H1 (cell line): ENCODE data around the gene PTCD3. TPM values are rescaled to one million over a fixed set of nuclear protein-coding genes. Genes with fewer than 3 reads are reported as not detected.

ENCODE experiments used
- CTCF ChIA-PET: fragments of 300-600 bp; sonication (Branson Sonifier 250); formaldehyde crosslinking; loops from one replicate; lab custom pipeline; 2021; ENCODE audit not compliant: partially characterized antibody; lab: Charles Lee
- POLR2A ChIA-PET: fragments of 300-600 bp; sonication (Branson Sonifier 250); formaldehyde crosslinking; loops from one replicate; lab custom pipeline; 2021; ENCODE audit warnings: inconsistent platforms; ENCODE audit not compliant: partially characterized antibody; lab: Charles Lee
- DNase-seq, 2 experiments: peaks; one replicate each; pipeline versions ENCODE4 v3.0.0 to v3.0.0-alpha.2; 2010 to 2022; ENCODE audit warnings: low spot score in 2 of 2, low read depth in 1 of 2, mixed read lengths in 1 of 2
- FAIRE-seq: peaks from 2 replicates; lab custom pipeline; 2011; peaks lifted over from hg19 to GRCh38; lab: Jason Lieb, UNC
- H2AFZ ChIP-seq: 2 replicates; pipeline ENCODE4 v1.8.1; 2012; ENCODE audit warnings: low read length, inconsistent platforms
- H2AK5ac ChIP-seq: 2 replicates; pipeline ENCODE4 v1.6.1; 2013; ENCODE audit warnings: low read depth, low read length
- H2BK120ac ChIP-seq: replicated peaks from 2 replicates; pipeline ENCODE3; 2013; ENCODE audit warnings: low read depth, low read length, inconsistent platforms
- H2BK12ac ChIP-seq: 2 replicates; pipeline ENCODE4 v1.6.1; 2013; ENCODE audit warnings: low read depth, low read length
- H2BK15ac ChIP-seq: 2 replicates; pipeline ENCODE4 v1.6.1; 2013; ENCODE audit warnings: low read length
- H2BK20ac ChIP-seq: 2 replicates; pipeline ENCODE4 v1.6.1; 2013; ENCODE audit warnings: low read length
- H2BK5ac ChIP-seq: 2 replicates; pipeline ENCODE4 v1.6.1; 2013; ENCODE audit warnings: low read depth, low read length
- H3K14ac ChIP-seq: 2 replicates; pipeline ENCODE4 v1.6.1; 2013; ENCODE audit warnings: inconsistent platforms; ENCODE audit not compliant: insufficient read length
- H3K18ac ChIP-seq: 2 replicates; pipeline ENCODE4 v1.6.1; 2013; ENCODE audit warnings: low read length; ENCODE audit errors: extremely low read depth
- H3K23ac ChIP-seq: 2 replicates; pipeline ENCODE4 v1.6.1; 2013; ENCODE audit warnings: inconsistent platforms; ENCODE audit not compliant: insufficient read length
- H3K23me2 ChIP-seq: 2 replicates; pipeline ENCODE4 v1.6.1; 2013; ENCODE audit warnings: low read depth, low read length
- H3K27ac ChIP-seq: 2 replicates; pipeline ENCODE4 v1.6.1; 2011; ENCODE audit warnings: low read depth, low read length, inconsistent platforms
- H3K27me3 ChIP-seq, 4 experiments: replicated peaks in 1 of 4; 1 replicate in 1 of 4; 2 replicates in 3 of 4; pipeline versions ENCODE4 v1.6.1 to v1.8.1; 2011 to 2013; ENCODE audit warnings: low read length in 3 of 4, mild to moderate bottlenecking in 3 of 4, inconsistent platforms in 2 of 4, mixed read lengths in 2 of 4, moderate library complexity in 1 of 4; ENCODE audit not compliant: control insufficient read depth in 3 of 4, insufficient read depth in 3 of 4; ENCODE audit errors: extremely low read depth in 1 of 4
- H3K36me3 ChIP-seq, 4 experiments: 2 replicates each; pipeline versions ENCODE4 v1.6.1 to v1.8.1; 2011 to 2013; ENCODE audit warnings: mild to moderate bottlenecking in 4 of 4, low read length in 3 of 4, moderate library complexity in 2 of 4, control low read depth in 1 of 4, inconsistent platforms in 1 of 4; ENCODE audit not compliant: insufficient read depth in 4 of 4, control insufficient read depth in 2 of 4
- H3K4ac ChIP-seq: replicated peaks from 2 replicates; pipeline ENCODE3; 2013; ENCODE audit warnings: low read length, low read depth, mixed read lengths, inconsistent platforms; ENCODE audit not compliant: insufficient read length
- H3K4me1 ChIP-seq, 4 experiments: replicated peaks in 1 of 4; 1 replicate in 1 of 4; 2 replicates in 3 of 4; pipeline versions ENCODE4 v1.6.1 to v1.8.1; 2011 to 2013; ENCODE audit warnings: low read length in 3 of 4, inconsistent platforms in 2 of 4, mixed read lengths in 1 of 4; ENCODE audit not compliant: insufficient read depth in 4 of 4, control insufficient read depth in 3 of 4
- H3K4me2 ChIP-seq, 2 experiments: 2 replicates each; pipeline versions ENCODE4 v1.6.1 to v1.8.1; 2011 to 2013; ENCODE audit warnings: low read depth in 2 of 2, low read length in 2 of 2, control low read depth in 1 of 2, inconsistent platforms in 1 of 2, mild to moderate bottlenecking in 1 of 2; ENCODE audit not compliant: insufficient read depth in 1 of 2
- H3K4me3 ChIP-seq, 4 experiments: fragments of 200-600, 300-600 bp in 1 of 4; sonication (generic), shearing (Covaris generic), sonication (Bioruptor Twin) in 1 of 4; 2 replicates each; pipeline versions ENCODE4 v1.5.1 to v1.8.1; 2011 to 2016; ENCODE audit warnings: low read length in 4 of 4, low read depth in 3 of 4, control low read depth in 2 of 4, inconsistent platforms in 2 of 4, mild to moderate bottlenecking in 2 of 4, mixed read lengths in 1 of 4, moderate library complexity in 1 of 4; ENCODE audit not compliant: insufficient read depth in 2 of 4; ENCODE audit errors: extremely low read depth in 1 of 4
- H3K56ac ChIP-seq: replicated peaks from 2 replicates; pipeline ENCODE3; 2013; ENCODE audit warnings: low read depth, mild to moderate bottlenecking, mixed read lengths, low read length, inconsistent platforms; ENCODE audit not compliant: insufficient read length
- H3K79me1 ChIP-seq: 2 replicates; pipeline ENCODE4 v1.6.1; 2013; ENCODE audit warnings: low read depth, low read length, control low read depth
- H3K79me2 ChIP-seq, 2 experiments: 2 replicates each; pipeline versions ENCODE4 v1.6.1 to v1.8.1; 2012 to 2013; ENCODE audit warnings: low read length in 2 of 2, mild to moderate bottlenecking in 2 of 2, inconsistent platforms in 1 of 2; ENCODE audit not compliant: insufficient read depth in 2 of 2, control insufficient read depth in 1 of 2
- H3K9ac ChIP-seq, 4 experiments: replicated peaks in 1 of 4; 1 replicate in 1 of 4; 2 replicates in 3 of 4; pipeline versions ENCODE4 v1.6.1 to v1.8.1; 2011 to 2013; ENCODE audit warnings: low read depth in 3 of 4, low read length in 3 of 4, control low read depth in 2 of 4, mild to moderate bottlenecking in 2 of 4, moderate library complexity in 2 of 4, inconsistent platforms in 1 of 4; ENCODE audit errors: extremely low read depth in 1 of 4
- H3K9me3 ChIP-seq, 2 experiments: 2 replicates each; pipeline versions ENCODE4 v1.6.1 to v1.8.1; 2012 to 2013; ENCODE audit warnings: mild to moderate bottlenecking in 2 of 2, moderate library complexity in 2 of 2, control low read depth in 1 of 2, inconsistent platforms in 1 of 2, low read depth in 1 of 2, low read length in 1 of 2, mixed read lengths in 1 of 2; ENCODE audit not compliant: insufficient read depth in 2 of 2
- H4K20me1 ChIP-seq, 2 experiments: replicated peaks in 1 of 2; 2 replicates each; pipeline versions ENCODE3 to v1.8.1; 2011 to 2013; ENCODE audit warnings: inconsistent platforms in 2 of 2, low read length in 2 of 2, mild to moderate bottlenecking in 1 of 2; ENCODE audit not compliant: insufficient read depth in 2 of 2, control insufficient read depth in 1 of 2
- H4K5ac ChIP-seq: 2 replicates; pipeline ENCODE4 v1.6.1; 2013; ENCODE audit warnings: low read length, low read depth, mixed read lengths, inconsistent platforms; ENCODE audit not compliant: insufficient read length
- H4K8ac ChIP-seq: 2 replicates; pipeline ENCODE4 v1.8.0; 2013; ENCODE audit warnings: mild to moderate bottlenecking, moderate library complexity, low read length, inconsistent platforms; ENCODE audit not compliant: insufficient read depth; ENCODE audit errors: extremely low read depth
- H4K91ac ChIP-seq: replicated peaks from 2 replicates; pipeline ENCODE3; 2013; ENCODE audit warnings: low read length, mixed read lengths, inconsistent platforms; ENCODE audit not compliant: insufficient read length
- ATF3 ChIP-seq: IDR thresholded peaks from 2 replicates; pipeline ENCODE4 v1.6.1; 2011; ENCODE audit warnings: low read depth, mild to moderate bottlenecking, low read length; ENCODE audit not compliant: insufficient read depth
- CBX5 ChIP-seq: fragments of 300-800, 300-1000 bp; sonication (generic); IDR thresholded peaks from 2 replicates; pipeline ENCODE4 v1.7.1; 2016; ENCODE audit warnings: antibody characterized with exemption, low read length, low read depth
- CTCF ChIP-seq, 3 experiments: IDR thresholded peaks; 1 replicate in 2 of 3; 2 replicates in 1 of 3; pipeline versions ENCODE4 v1.5.1 to v1.6.1; 2011; ENCODE audit warnings: low read length in 3 of 3, mild to moderate bottlenecking in 3 of 3, inconsistent platforms in 2 of 3, low read depth in 1 of 3, moderate library complexity in 1 of 3; ENCODE audit not compliant: insufficient read depth in 1 of 3; ENCODE audit errors: control extremely low read depth in 1 of 3
- E2F6 ChIP-seq: IDR thresholded peaks from 2 replicates; pipeline ENCODE4 v1.6.1; 2012; ENCODE audit warnings: inconsistent platforms
- POU5F1 ChIP-seq: IDR thresholded peaks from 2 replicates; pipeline ENCODE4 v1.6.1; 2011; ENCODE audit warnings: low read depth, mild to moderate bottlenecking, low read length, moderate library complexity
- RXRA ChIP-seq: IDR thresholded peaks from 2 replicates; pipeline ENCODE4 v1.6.1; 2011; ENCODE audit warnings: low read depth, mild to moderate bottlenecking, low read length, moderate library complexity; ENCODE audit not compliant: insufficient read depth
- SP1 ChIP-seq: IDR thresholded peaks from 2 replicates; pipeline ENCODE4 v1.6.1; 2011; ENCODE audit warnings: low read depth, low read length
- WGBS, 2 experiments: shearing (Covaris generic) in 1 of 2; methylation state at CpG; one replicate each; pipeline versions ENCODE4 v1.1.6 to v1.1.7; 2013 to 2015; ENCODE audit warnings: low lambda C conversion rate in 2 of 2, mixed read lengths in 2 of 2, inconsistent platforms in 1 of 2, low coverage in 1 of 2, missing lambda C conversion rate in 1 of 2; ENCODE audit not compliant: insufficient replicate concordance in 2 of 2, insufficient coverage in 1 of 2, insufficient read length in 1 of 2; ENCODE audit errors: extremely low coverage in 1 of 2, missing lambda C conversion rate in 1 of 2; 5-methylcytosine and 5-hydroxymethylcytosine counted together
- polyA plus RNA-seq, 7 experiments: library from polyadenylated mRNA; depleted of rRNA in 3 of 7; stranded (reverse) in 5 of 7; unstranded in 2 of 7; fragments of >200 nt in 5 of 7; fragments of 200-250 nt in 2 of 7; gene quantifications; 1 replicate in 5 of 7; 2 replicates in 1 of 7; 4 replicates in 1 of 7; pipeline versions ENCODE4 v1.2.1 to v1.2.3, GENCODE V29; 2011 to 2013; ENCODE audit warnings: missing spikeins in 2 of 7, mixed read lengths in 2 of 7
- total RNA-seq: library from RNA; stranded (reverse); fragmentation: NEBNext Ultra II Directional; extraction: Animal tissue kit (Norgen Biotek cat#: 25700); gene quantifications from 2 replicates; pipeline ENCODE4 v1.2.1, GENCODE V29; 2021
- TF ChIP-seq, protein P1 (sequence below): IDR thresholded peaks from 2 replicates; pipeline ENCODE4 v1.6.1; 2012; ENCODE audit warnings: low read length, inconsistent platforms

Gene PTCD3
- total and polyA plus RNA-seq, 2 of the 8 experiments (the other 6 are each of a cell fraction or from before 2014, with no cell fraction given) = 64.3 to 192 TPM

- POLR2A ChIA-PET = interaction anchor here (1.2 kb wide), 1 partner anchor 10 kb away, joined by 6 read pairs; no protein-coding TSS in a partner anchor
- H3K27ac ChIP-seq = no peak overlapping the region
- no peaks in the 10 kb centered on the region for H3K4me1 ChIP-seq
- no peak overlapping the region for H3K14ac ChIP-seq
- no peaks in the 10 kb centered on the region; the same call in 1 of the 2 replicates for H3K79me1 ChIP-seq
- no peak for DNase-seq
- CTCF ChIA-PET = interaction anchor here (1.2 kb wide), 1 partner anchor 25 kb away, joined by 3 read pairs; no protein-coding TSS in a partner anchor
- 100% methylated on average over 1 of the region's 1 CpG; no CpG with 5 or more reads in 1 of the 2 experiments for WGBS, 2 experiments
- H3K36me3 ChIP-seq = peaks cover 10 to 39% (median 23%) of the 10 kb centered on the region in 4 experiments; a peak in 7 of 8 replicates
- H3K79me2 ChIP-seq = 0 out of 4 replicates have a peak, but pooled peaks cover 0 to 1% of the 10 kb centered on the region in 2 experiments
- H4K20me1 ChIP-seq = peaks cover 0 to 2% of the 10 kb centered on the region in 2 experiments
- H4K8ac ChIP-seq = no peak overlapping the region
- no peaks in the 10 kb centered on the region for H3K9me3 ChIP-seq
- no peak for FAIRE-seq
- H4K91ac ChIP-seq = no peak overlapping the region
- no peak overlapping the region for H2BK12ac ChIP-seq
- no peak overlapping the region for H2BK15ac ChIP-seq
- no peak overlapping the region for H2AFZ ChIP-seq
- H2AK5ac ChIP-seq = no peak overlapping the region
- no peak overlapping the region for H3K4me3 ChIP-seq
- no peak overlapping the region for H2BK120ac ChIP-seq
- no peaks in the 10 kb centered on the region for H3K23me2 ChIP-seq
- no peak overlapping the region for H3K9ac ChIP-seq
- no peak overlapping the region for H2BK20ac ChIP-seq
- no peak overlapping the region for H3K4ac ChIP-seq
- no peak overlapping the region for H3K56ac ChIP-seq
- no peak overlapping the region for H4K5ac ChIP-seq
- H3K4me2 ChIP-seq = no peak overlapping the region
- H3K27me3 ChIP-seq = no peaks in the 10 kb centered on the region
- no peak overlapping the region for H3K23ac ChIP-seq
- no peak overlapping the region for H3K18ac ChIP-seq
- H2BK5ac ChIP-seq = no peak overlapping the region
- TF ChIP-seq POU5F1 (no peak), ATF3 (no peak), RXRA (no peak), E2F6 (no peak), CTCF (IDR thresholded peaks at IDR 0.05; ENCODE audit: control extremely low read depth in 1 of 3, insufficient read depth in 1 of 3, low read depth in 1 of 3, low read length in 3 of 3) (no peak), CBX5 (no peak), SP1 (no peak)
- TF ChIP-seq, protein P1, sequence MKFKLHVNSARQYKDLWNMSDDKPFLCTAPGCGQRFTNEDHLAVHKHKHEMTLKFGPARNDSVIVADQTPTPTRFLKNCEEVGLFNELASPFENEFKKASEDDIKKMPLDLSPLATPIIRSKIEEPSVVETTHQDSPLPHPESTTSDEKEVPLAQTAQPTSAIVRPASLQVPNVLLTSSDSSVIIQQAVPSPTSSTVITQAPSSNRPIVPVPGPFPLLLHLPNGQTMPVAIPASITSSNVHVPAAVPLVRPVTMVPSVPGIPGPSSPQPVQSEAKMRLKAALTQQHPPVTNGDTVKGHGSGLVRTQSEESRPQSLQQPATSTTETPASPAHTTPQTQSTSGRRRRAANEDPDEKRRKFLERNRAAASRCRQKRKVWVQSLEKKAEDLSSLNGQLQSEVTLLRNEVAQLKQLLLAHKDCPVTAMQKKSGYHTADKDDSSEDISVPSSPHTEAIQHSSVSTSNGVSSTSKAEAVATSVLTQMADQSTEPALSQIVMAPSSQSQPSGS = no peak
These were observed 69.8 kb downstream of the PTCD3 start for GRCh38 chr2:86175828-86176227.
